IMR-90 (cell line): Measurements from ENCODE around the gene RTL9. TPM values are rescaled to one million over a fixed set of nuclear protein-coding genes. Genes with fewer than 3 reads are reported as not detected.
A peak's percentile ranks its signal among the peaks of the same experiment; 100 is the strongest.

Experiments used
- ATAC-seq: fragments of 200-7000 bp; cut with Tn5 transposase; 2 replicates; pipeline ENCODE4 v1.9.1; 2020; ENCODE audit warnings: low read depth, mild to moderate bottlenecking, moderate library complexity
- BruUV-seq: library from RNA; stranded (reverse); fragments of 400-500 nt; replicated peaks from 2 replicates; lab custom pipeline; 2021; lab: Mats Ljungman, UMichigan
- CTCF ChIA-PET: fragments of 300-600 bp; formaldehyde crosslinking; extraction: SDS; loops from one replicate; lab custom pipeline; 2021; ENCODE audit warnings: antibody characterized with exemption; lab: Yijun Ruan, JAX
- POLR2A ChIA-PET: fragments of 300-600 bp; sonication (Branson Sonifier 250); formaldehyde crosslinking; loops from one replicate; lab custom pipeline; 2022; ENCODE audit warnings: antibody characterized with exemption; ENCODE audit not compliant: unreplicated experiment; lab: Charles Lee
- DNase-seq: peaks from one replicate; pipeline ENCODE4 v3.0.0; 2013
- H2AFZ ChIP-seq: replicated peaks from 2 replicates; pipeline ENCODE3; 2013; ENCODE audit warnings: low read length, mild to moderate bottlenecking; ENCODE audit not compliant: poor library complexity
- H2AK5ac ChIP-seq: 2 replicates; pipeline ENCODE4 v1.6.1; 2013; ENCODE audit warnings: low read depth, low read length, inconsistent platforms
- H2AK9ac ChIP-seq: replicated peaks from 2 replicates; pipeline ENCODE3; 2013; ENCODE audit warnings: mild to moderate bottlenecking, low read depth, low read length, moderate library complexity; ENCODE audit not compliant: poor library complexity
- H2BK120ac ChIP-seq: 2 replicates; pipeline ENCODE4 v1.6.1; 2013; ENCODE audit warnings: low read depth, low read length, inconsistent platforms
- H2BK15ac ChIP-seq: 3 replicates; pipeline ENCODE4 v1.6.1; 2013; ENCODE audit warnings: low read depth, low read length, inconsistent platforms
- H2BK20ac ChIP-seq: 2 replicates; pipeline ENCODE4 v1.6.1; 2013; ENCODE audit warnings: low read depth, mild to moderate bottlenecking, inconsistent platforms, low read length, moderate library complexity
- H2BK5ac ChIP-seq: 2 replicates; pipeline ENCODE4 v1.6.1; 2013; ENCODE audit warnings: mild to moderate bottlenecking, low read depth, low read length, inconsistent platforms; ENCODE audit not compliant: poor library complexity, severe bottlenecking
- H3K14ac ChIP-seq: replicated peaks from 2 replicates; pipeline ENCODE4 v1.6.1; 2013; ENCODE audit warnings: low read depth, low read length, inconsistent platforms
- H3K18ac ChIP-seq: 2 replicates; pipeline ENCODE4 v1.6.1; 2013; ENCODE audit warnings: low read depth, low read length, control low read depth
- H3K23ac ChIP-seq: 2 replicates; pipeline ENCODE4 v1.6.1; 2013; ENCODE audit warnings: low read depth, low read length, inconsistent platforms
- H3K27ac ChIP-seq: 2 replicates; pipeline ENCODE4 v1.5.1; 2013; ENCODE audit warnings: mild to moderate bottlenecking, control low read depth, low read length; ENCODE audit not compliant: insufficient read depth
- H3K27me3 ChIP-seq: 2 replicates; pipeline ENCODE4 v1.6.1; 2013; ENCODE audit warnings: low read length; ENCODE audit not compliant: control insufficient read depth, insufficient read depth
- H3K36me3 ChIP-seq: 2 replicates; pipeline ENCODE4 v1.6.1; 2013; ENCODE audit warnings: low read length, mixed read lengths; ENCODE audit not compliant: control insufficient read depth, insufficient read depth
- H3K4ac ChIP-seq: 2 replicates; pipeline ENCODE4 v1.6.1; 2013; ENCODE audit warnings: low read depth, low read length, inconsistent platforms
- H3K4me1 ChIP-seq: 2 replicates; pipeline ENCODE4 v1.6.1; 2013; ENCODE audit warnings: low read length, mixed read lengths; ENCODE audit not compliant: control insufficient read depth, insufficient read depth
- H3K4me2 ChIP-seq: 2 replicates; pipeline ENCODE4 v1.6.1; 2013; ENCODE audit warnings: low read depth, mild to moderate bottlenecking, control low read depth, low read length, moderate library complexity
- H3K4me3 ChIP-seq: 2 replicates; pipeline ENCODE4 v1.5.1; 2013; ENCODE audit warnings: low read depth, mild to moderate bottlenecking, control low read depth, low read length, moderate library complexity; ENCODE audit not compliant: insufficient read depth
- H3K56ac ChIP-seq: 2 replicates; pipeline ENCODE4 v1.6.1; 2013; ENCODE audit warnings: low read length, inconsistent platforms; ENCODE audit not compliant: insufficient read depth; ENCODE audit errors: extremely low read depth
- H3K79me1 ChIP-seq, 2 experiments: 2 replicates each; pipeline ENCODE4 v1.6.1; 2013; ENCODE audit warnings: low read length in 2 of 2, inconsistent platforms in 1 of 2, low read depth in 1 of 2
- H3K9ac ChIP-seq: 2 replicates; pipeline ENCODE4 v1.6.1; 2013; ENCODE audit warnings: low read depth, low read length, control low read depth
- H3K9me1 ChIP-seq: 2 replicates; pipeline ENCODE4 v1.6.1; 2013; ENCODE audit warnings: low read length, inconsistent platforms; ENCODE audit not compliant: insufficient read depth
- H3K9me3 ChIP-seq: 2 replicates; pipeline ENCODE4 v1.6.1; 2013; ENCODE audit warnings: low read length; ENCODE audit not compliant: control insufficient read depth, insufficient read depth
- H4K20me1 ChIP-seq: 2 replicates; pipeline ENCODE4 v1.6.1; 2013; ENCODE audit warnings: low read length, inconsistent platforms; ENCODE audit not compliant: insufficient read depth
- H4K5ac ChIP-seq: 2 replicates; pipeline ENCODE4 v1.6.1; 2013; ENCODE audit warnings: mild to moderate bottlenecking, low read depth, low read length, control low read depth
- H4K8ac ChIP-seq, 2 experiments: 2 replicates each; pipeline ENCODE4 v1.6.1; 2013; ENCODE audit warnings: low read depth in 2 of 2, low read length in 2 of 2, control low read depth in 1 of 2, inconsistent platforms in 1 of 2
- H4K91ac ChIP-seq: 2 replicates; pipeline ENCODE4 v1.6.1; 2013; ENCODE audit warnings: low read depth, low read length, inconsistent platforms; ENCODE audit not compliant: insufficient read depth
- MAZ ChIP-seq: IDR thresholded peaks from 2 replicates; pipeline ENCODE4 v1.6.1; 2012; ENCODE audit warnings: low read depth, mild to moderate bottlenecking, low read length, improper control_type of control experiment, moderate library complexity, borderline replicate concordance
- POLR2A ChIP-seq: IDR thresholded peaks from 2 replicates; pipeline ENCODE4 v1.6.1; 2012; ENCODE audit warnings: mild to moderate bottlenecking, low read depth, low read length
- WGBS, 2 experiments: methylation state at CpG; one replicate each; pipeline versions ENCODE4 v1.1.5 to v1.1.7; 2013; ENCODE audit warnings: missing lambda C conversion rate in 2 of 2; ENCODE audit not compliant: insufficient read length in 1 of 2; ENCODE audit errors: extremely low coverage in 2 of 2; 5-methylcytosine and 5-hydroxymethylcytosine counted together
- dilution Hi-C: fragments of 300-500 bp; cut with HindIII; formaldehyde crosslinking; loops from one replicate; pipeline ENCODE4 v1.14.3; 2018; ENCODE audit warnings: low sequenced_read_pairs; ENCODE audit not compliant: unreplicated experiment
- in situ Hi-C: fragments of 300-500 bp; cut with MboI; formaldehyde crosslinking; loops from 3 replicates; pipeline ENCODE4 v1.14.3; 2019; ENCODE audit warnings: low sequenced_read_pairs, inconsistent platforms, mixed read lengths
- intact Hi-C: fragments of 100-400 bp; cut with micrococcal nuclease; formaldehyde crosslinking; loops from 2 replicates; pipeline ENCODE4 v1.10.0; 2022
- polyA plus RNA-seq, 3 experiments: library from polyadenylated mRNA; depleted of rRNA; stranded (reverse); fragments of >200 nt; gene quantifications; 2 replicates each; pipeline ENCODE4 v1.2.3, GENCODE V29; 2012; ENCODE audit warnings: low replicate concordance in 1 of 3
- total RNA-seq: library from RNA; depleted of rRNA; stranded (reverse); fragments of >200 nt; gene quantifications from 2 replicates; pipeline ENCODE4 v1.2.3, GENCODE V29; 2012

The RTL9 gene
- total and polyA plus RNA-seq, 2 of the 4 experiments (the other 2 are of a cell fraction) = 0.26 to 0.90 TPM

GRCh38 chrX:110316351-110317060 is 42.1 kb upstream of the RTL9 start:
- no peak for ATAC-seq
- peaks cover 3% of the 10 kb centered on the region; the same call in 1 of the 2 replicates for H3K27me3 ChIP-seq
- intact Hi-C loops (loop anchor here (2.0 to 5.0 kb wide), 5 partner anchors 74 to 154 kb away; no protein-coding TSS in a partner anchor), in situ Hi-C loops (no loop called here), dilution Hi-C loops (no loop called here)
- H4K5ac ChIP-seq = no peak overlapping the region
- no peak for TF ChIP-seq MAZ
- 0 out of 2 replicates have a peak, but pooled peaks have one; percentile 25 for TF ChIP-seq POLR2A
- 0 out of 4 replicates have a peak, but pooled peaks cover 0 to 7% of the 10 kb centered on the region in 2 experiments for H3K79me1 ChIP-seq
- H3K4ac ChIP-seq = no peak overlapping the region
- no peak overlapping the region for H4K8ac ChIP-seq
- no peaks in the 10 kb centered on the region; the same call in 1 of the 2 replicates for H3K4me1 ChIP-seq
- 0 out of 2 replicates have a peak overlapping the region, but pooled peaks have one; percentile 25 for H3K14ac ChIP-seq
- H3K9ac ChIP-seq = peak overlapping the region; percentile 96
- peak overlapping the region; percentile 99 for H3K27ac ChIP-seq
- BruUV-seq = no TSS peak
- no peak overlapping the region for H2BK15ac ChIP-seq
- no peak overlapping the region for H3K56ac ChIP-seq
- H2BK5ac ChIP-seq = peak overlapping the region; percentile 21
- H4K20me1 ChIP-seq = no peaks in the 10 kb centered on the region; the same call in 1 of the 2 replicates
- peak overlapping the region; percentile 99 for H3K4me3 ChIP-seq
- no peaks in the 10 kb centered on the region for H3K36me3 ChIP-seq
- ChIA-PET POLR2A (interaction anchor here (0.6 to 1.0 kb wide), 4 partner anchors 8 to 153 kb away, joined by 4 to 8 read pairs (median 5); no protein-coding TSS in a partner anchor), CTCF (interaction anchor here (0.6 to 1.0 kb wide), 2 partner anchors 36 to 156 kb away, joined by 4 read pairs; no protein-coding TSS in a partner anchor)
- H2BK120ac ChIP-seq = no peak overlapping the region
- H3K9me3 ChIP-seq = no peaks in the 10 kb centered on the region
- H2BK20ac ChIP-seq = no peak overlapping the region
- no peak for DNase-seq
- WGBS, 2 experiments = 0% methylated on average over 1 of the region's 12 CpGs; no CpG with 5 or more reads in 1 of the 2 experiments
- no peak overlapping the region for H3K23ac ChIP-seq
- peak overlapping the region; percentile 83 for H3K4me2 ChIP-seq
- H2AK5ac ChIP-seq = no peak overlapping the region
- H2AK9ac ChIP-seq = no peak overlapping the region
- no peak overlapping the region for H4K91ac ChIP-seq
- no peaks in the 10 kb centered on the region for H3K9me1 ChIP-seq
- H3K18ac ChIP-seq = peak overlapping the region; percentile 50; the same call in 1 of the 2 replicates
- H2AFZ ChIP-seq = no peak overlapping the region
